Stimulated activated CD4-positive, alpha-beta T cell treated with anti-CD3 and anti-CD28 coated beads, TNF-alpha, amount 100 ng/mL, for 1 hour (primary cell): ENCODE data around the gene DDX5.

Source experiments
- DNase-seq, 3 donors: peaks; one replicate each; pipeline ENCODE4 v3.0.0-alpha.2; 2020; ENCODE audit warnings: low read depth in 3 of 3, low spot score in 1 of 3

The DDX5 gene

DNA sequence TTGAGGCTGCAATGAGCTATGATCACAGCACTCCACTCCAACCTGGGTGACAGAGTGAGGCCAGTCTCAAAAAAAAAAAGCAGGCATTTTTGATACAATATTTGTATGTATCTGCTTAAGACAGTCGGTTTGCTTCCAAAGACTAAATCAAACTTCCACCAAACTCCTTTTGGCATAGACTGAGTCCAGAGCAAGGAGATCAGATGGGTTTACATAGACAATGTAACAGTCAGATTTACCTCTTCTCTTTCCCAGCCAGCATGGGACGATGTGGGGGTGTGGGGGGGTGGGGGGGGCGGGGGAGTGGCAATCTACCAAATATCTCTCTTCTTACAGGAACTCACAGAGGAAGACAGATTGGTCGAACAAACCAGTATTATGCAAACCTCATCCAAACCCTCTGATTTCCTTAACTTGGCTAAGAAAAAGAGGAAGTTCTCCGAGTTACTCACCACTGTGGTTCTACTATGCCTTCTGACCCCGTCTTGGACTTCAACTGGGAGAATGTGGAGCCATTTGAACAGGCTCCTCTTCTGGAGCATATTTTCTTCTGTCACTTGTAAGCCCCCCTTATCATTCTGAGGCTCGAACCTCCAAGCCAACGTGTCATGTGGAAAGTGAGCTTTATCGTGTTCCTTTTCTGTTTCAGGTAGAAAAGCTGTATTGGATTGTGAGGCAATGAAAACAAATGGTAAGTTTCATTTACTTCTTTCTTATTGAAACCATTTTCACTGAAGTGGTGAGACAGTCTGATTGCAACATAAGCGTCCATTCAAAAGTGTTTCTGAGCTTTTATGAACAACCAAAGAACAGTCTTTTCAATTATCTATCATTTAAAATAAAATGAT lies 57.2 kb downstream of the DDX5 start, which contains the start of gene MILR1:
MILR1 (plus strand) TSS at position 451 of the 848 bp plus-strand sequence; CDS start at position 505, 54 bp downstream.
- DNase-seq, result no peak
